ENCODE measurements around the gene PRSS38. TPM values are rescaled to one million over a fixed set of nuclear protein-coding genes. Genes with fewer than 3 reads are reported as not detected.

Gene PRSS38
- total RNA-seq, 1 donor from 2014 or later: not detected

DNA sequence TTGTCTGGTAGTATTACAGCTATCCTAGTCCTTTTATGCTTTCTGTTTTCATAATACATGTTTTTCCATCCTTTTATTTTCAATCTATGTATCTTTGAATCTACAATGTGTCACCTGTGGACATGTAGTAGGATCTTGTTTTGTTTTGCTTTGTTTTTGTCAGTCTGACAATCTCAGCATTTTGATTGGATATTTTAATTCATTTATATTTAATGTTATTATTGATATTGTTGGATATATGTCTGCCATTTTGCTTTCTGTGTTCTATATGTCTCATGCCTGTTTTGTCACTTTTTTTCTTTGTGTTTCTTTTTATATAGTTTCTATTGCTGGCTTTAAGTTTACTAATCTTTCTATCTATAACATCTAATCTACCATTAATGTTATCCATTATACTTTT, 11.5 kb upstream of the PRSS38 start:
- Histone ChIP-seq H3K4me1 (ENCODE audit: control insufficient read depth in 3 of 3, insufficient read depth in 3 of 3, low read length in 3 of 3) (no peaks in the 10 kb centered on the region), H3K4me3 (ENCODE audit: low read length in 3 of 3) (no peak overlapping the region), H3K27me3 (ENCODE audit: control insufficient read depth in 3 of 3, insufficient read depth in 3 of 3, low read length in 3 of 3) (no peaks in the 10 kb centered on the region), H3K27ac (ENCODE audit: low read depth, low read length) (no peak overlapping the region), H3K36me3 (ENCODE audit: control insufficient read depth in 3 of 3, insufficient read depth in 3 of 3, low read length in 3 of 3) (no peaks in the 10 kb centered on the region), H3K9ac (ENCODE audit: low read depth in 1 of 3, low read length in 3 of 3) (no peak overlapping the region), H3K9me3 (ENCODE audit: control insufficient read depth in 3 of 3, low read length in 3 of 3) (peaks cover 0 to 4% (median 0%) of the 10 kb centered on the region in 3 donors)

DNA sequence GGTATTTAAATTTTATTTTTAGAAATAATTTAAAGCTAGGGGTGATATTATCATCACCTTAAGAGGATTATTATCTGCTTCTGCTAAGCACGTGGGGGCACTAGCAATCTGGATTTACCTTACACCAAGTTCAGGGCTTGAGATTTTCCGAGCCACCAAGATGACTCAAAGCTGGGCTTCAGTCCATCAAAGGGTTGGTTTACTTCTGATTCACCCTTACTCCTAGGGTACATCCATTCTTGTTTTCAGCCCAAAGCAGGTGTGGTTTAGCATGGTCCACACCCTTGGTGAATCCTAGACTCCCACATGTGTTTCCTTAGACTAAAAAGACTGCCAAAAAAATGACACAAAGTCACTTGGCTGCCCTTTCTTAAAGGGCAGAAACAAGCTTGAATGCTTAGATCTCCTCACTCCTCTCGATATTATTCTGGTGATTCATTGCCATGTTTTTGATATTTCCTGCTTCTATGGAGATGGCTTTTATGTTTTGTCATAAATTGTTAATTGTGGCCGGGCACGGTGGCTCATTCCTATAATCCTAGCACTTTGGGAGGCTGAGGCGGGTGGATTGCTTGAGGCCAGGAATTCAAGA, 9.8 kb upstream of the PRSS38 start:
- H3K4me3 ChIP-seq (ENCODE audit: low read length in 3 of 3): no peak overlapping the region
- no peaks in the 10 kb centered on the region for H3K4me1 ChIP-seq (ENCODE audit: control insufficient read depth in 3 of 3, insufficient read depth in 3 of 3, low read length in 3 of 3)
- H3K27me3 ChIP-seq (ENCODE audit: control insufficient read depth in 3 of 3, insufficient read depth in 3 of 3, low read length in 3 of 3): no peaks in the 10 kb centered on the region
- H3K9ac ChIP-seq (ENCODE audit: low read depth in 1 of 3, low read length in 3 of 3): no peak overlapping the region
- H3K36me3 ChIP-seq (ENCODE audit: control insufficient read depth in 3 of 3, insufficient read depth in 3 of 3, low read length in 3 of 3): no peaks in the 10 kb centered on the region
- H3K27ac ChIP-seq (ENCODE audit: low read depth, low read length): no peak overlapping the region
- peaks cover 0 to 4% (median 0%) of the 10 kb centered on the region in 3 donors for H3K9me3 ChIP-seq (ENCODE audit: control insufficient read depth in 3 of 3, low read length in 3 of 3)

DNA sequence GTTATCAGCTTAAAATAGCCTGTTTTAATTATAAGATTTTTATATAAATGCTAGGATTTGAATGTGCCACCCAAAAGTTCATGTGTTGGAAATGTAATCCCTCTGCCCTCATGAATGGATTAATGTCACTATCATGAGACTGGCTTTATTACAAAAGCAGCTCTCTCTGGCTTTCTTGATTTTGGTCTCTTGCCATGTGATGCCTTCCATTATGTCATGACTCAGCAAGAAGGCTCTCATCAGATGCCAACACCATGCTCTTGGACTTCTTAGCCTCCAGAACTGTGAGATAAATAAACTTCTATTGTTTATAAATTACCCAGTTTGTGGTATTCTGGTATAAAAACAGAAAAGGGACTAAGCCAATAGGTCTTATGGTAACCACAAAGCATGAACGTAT, 6.9 kb upstream of the PRSS38 start:
- H3K36me3 ChIP-seq (ENCODE audit: control insufficient read depth in 3 of 3, insufficient read depth in 3 of 3, low read length in 3 of 3): no peaks in the 10 kb centered on the region
- H3K9me3 ChIP-seq (ENCODE audit: control insufficient read depth in 3 of 3, low read length in 3 of 3): peaks cover 0 to 2% (median 2%) of the 10 kb centered on the region in 3 donors
- no peaks in the 10 kb centered on the region for H3K27me3 ChIP-seq (ENCODE audit: control insufficient read depth in 3 of 3, insufficient read depth in 3 of 3, low read length in 3 of 3)
- no peaks in the 10 kb centered on the region for H3K4me1 ChIP-seq (ENCODE audit: control insufficient read depth in 3 of 3, insufficient read depth in 3 of 3, low read length in 3 of 3)
- H3K9ac ChIP-seq (ENCODE audit: low read depth in 1 of 3, low read length in 3 of 3): no peak overlapping the region
- no peak overlapping the region for H3K27ac ChIP-seq (ENCODE audit: low read depth, low read length)
- H3K4me3 ChIP-seq (ENCODE audit: low read length in 3 of 3): no peak overlapping the region

DNA sequence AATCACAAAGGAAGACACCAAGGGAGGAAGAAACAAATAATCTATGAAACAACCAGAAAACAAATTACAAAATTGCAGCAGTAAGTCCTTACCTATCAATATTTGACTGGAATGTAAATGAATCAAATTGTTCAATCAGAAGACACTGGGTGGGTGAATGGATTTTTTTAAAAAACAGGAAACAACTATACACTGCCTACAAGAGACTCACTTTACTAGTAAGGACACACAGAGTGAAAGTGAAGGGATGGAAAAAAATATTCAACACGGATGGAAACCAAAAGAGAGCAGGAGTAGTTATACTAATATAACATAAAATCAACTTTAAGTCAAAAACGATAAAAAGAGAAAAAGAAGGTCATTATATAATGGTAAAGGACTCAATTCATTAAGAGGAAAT, 6.4 kb upstream of the PRSS38 start:
- Histone ChIP-seq H3K9me3 (ENCODE audit: control insufficient read depth in 3 of 3, low read length in 3 of 3) (peaks cover 0 to 4% (median 2%) of the 10 kb centered on the region in 3 donors), H3K4me3 (ENCODE audit: low read length in 3 of 3) (no peak overlapping the region), H3K36me3 (ENCODE audit: control insufficient read depth in 3 of 3, insufficient read depth in 3 of 3, low read length in 3 of 3) (no peaks in the 10 kb centered on the region), H3K27ac (ENCODE audit: low read depth, low read length) (no peak overlapping the region), H3K27me3 (ENCODE audit: control insufficient read depth in 3 of 3, insufficient read depth in 3 of 3, low read length in 3 of 3) (no peaks in the 10 kb centered on the region), H3K9ac (ENCODE audit: low read depth in 1 of 3, low read length in 3 of 3) (no peak overlapping the region), H3K4me1 (ENCODE audit: control insufficient read depth in 3 of 3, insufficient read depth in 3 of 3, low read length in 3 of 3) (no peaks in the 10 kb centered on the region)

DNA sequence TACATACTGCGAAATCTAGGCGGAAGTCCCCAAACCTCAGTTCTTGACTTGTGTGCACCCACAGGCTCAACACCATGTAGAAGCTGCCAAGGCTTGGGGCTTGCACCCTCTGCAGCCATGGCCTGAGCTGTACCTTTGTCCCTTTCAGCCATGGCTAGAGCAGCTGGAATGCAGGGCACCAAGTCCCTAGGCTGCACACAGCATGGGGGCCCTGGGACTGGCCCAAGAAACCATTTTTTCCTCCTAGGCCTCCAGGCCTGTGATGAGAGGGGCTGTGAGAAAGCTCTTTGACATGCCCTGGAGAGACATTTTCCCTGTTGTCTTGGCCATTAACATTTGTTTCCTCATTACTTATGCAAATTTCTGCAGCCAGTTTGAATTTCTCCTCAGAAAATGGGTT, 1.5 kb upstream of the PRSS38 start:
- Histone ChIP-seq H3K4me1 (ENCODE audit: control insufficient read depth in 3 of 3, insufficient read depth in 3 of 3, low read length in 3 of 3) (no peaks in the 10 kb centered on the region), H3K27ac (ENCODE audit: low read depth, low read length) (no peak overlapping the region), H3K9ac (ENCODE audit: low read depth in 1 of 3, low read length in 3 of 3) (no peak overlapping the region), H3K9me3 (ENCODE audit: control insufficient read depth in 3 of 3, low read length in 3 of 3) (peaks cover 0 to 4% (median 0%) of the 10 kb centered on the region in 3 donors), H3K27me3 (ENCODE audit: control insufficient read depth in 3 of 3, insufficient read depth in 3 of 3, low read length in 3 of 3) (no peaks in the 10 kb centered on the region), H3K4me3 (ENCODE audit: low read length in 3 of 3) (no peak overlapping the region), H3K36me3 (ENCODE audit: control insufficient read depth in 3 of 3, insufficient read depth in 3 of 3, low read length in 3 of 3) (no peaks in the 10 kb centered on the region)

DNA sequence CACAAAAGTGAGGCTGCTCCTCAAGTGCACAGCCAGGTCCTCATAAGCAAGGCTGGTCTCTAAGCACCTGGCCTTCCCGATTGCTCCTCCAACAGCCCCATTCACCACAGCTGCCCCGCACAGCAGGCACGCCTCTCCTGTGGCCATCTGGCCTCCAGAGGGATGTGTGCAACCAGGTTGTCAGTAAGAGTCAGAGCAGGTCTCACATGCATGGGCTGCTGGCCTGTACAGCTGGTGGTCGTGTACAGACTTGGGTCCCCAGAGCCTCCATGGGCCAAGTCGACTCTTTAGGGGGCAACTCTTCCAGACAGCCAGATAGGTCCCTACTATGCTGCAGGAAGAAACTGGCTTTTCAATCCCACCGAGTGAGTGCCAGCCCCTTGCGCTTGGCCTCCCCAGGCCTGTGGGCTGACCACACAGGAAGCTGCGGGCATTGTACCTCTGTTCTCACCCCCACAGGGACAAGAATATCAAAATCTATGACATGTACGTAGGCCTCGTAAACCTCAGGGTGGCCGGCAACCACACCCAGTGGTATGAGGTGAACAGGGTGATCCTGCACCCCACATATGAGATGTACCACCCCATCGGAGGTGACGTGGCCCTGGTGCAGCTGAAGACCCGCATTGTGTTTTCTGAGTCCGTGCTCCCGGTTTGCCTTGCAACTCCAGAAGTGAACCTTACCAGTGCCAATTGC, 1.4 kb downstream of the PRSS38 start:
- no peaks in the 10 kb centered on the region for H3K4me1 ChIP-seq (ENCODE audit: control insufficient read depth in 3 of 3, insufficient read depth in 3 of 3, low read length in 3 of 3)
- H3K4me3 ChIP-seq (ENCODE audit: low read length in 3 of 3): no peak overlapping the region
- H3K9me3 ChIP-seq (ENCODE audit: control insufficient read depth in 3 of 3, low read length in 3 of 3): peaks cover 0 to 4% (median 0%) of the 10 kb centered on the region in 3 donors
- H3K36me3 ChIP-seq (ENCODE audit: control insufficient read depth in 3 of 3, insufficient read depth in 3 of 3, low read length in 3 of 3): no peaks in the 10 kb centered on the region
- no peaks in the 10 kb centered on the region for H3K27me3 ChIP-seq (ENCODE audit: control insufficient read depth in 3 of 3, insufficient read depth in 3 of 3, low read length in 3 of 3)
- H3K27ac ChIP-seq (ENCODE audit: low read depth, low read length): no peak overlapping the region
- no peak overlapping the region for H3K9ac ChIP-seq (ENCODE audit: low read depth in 1 of 3, low read length in 3 of 3)

DNA sequence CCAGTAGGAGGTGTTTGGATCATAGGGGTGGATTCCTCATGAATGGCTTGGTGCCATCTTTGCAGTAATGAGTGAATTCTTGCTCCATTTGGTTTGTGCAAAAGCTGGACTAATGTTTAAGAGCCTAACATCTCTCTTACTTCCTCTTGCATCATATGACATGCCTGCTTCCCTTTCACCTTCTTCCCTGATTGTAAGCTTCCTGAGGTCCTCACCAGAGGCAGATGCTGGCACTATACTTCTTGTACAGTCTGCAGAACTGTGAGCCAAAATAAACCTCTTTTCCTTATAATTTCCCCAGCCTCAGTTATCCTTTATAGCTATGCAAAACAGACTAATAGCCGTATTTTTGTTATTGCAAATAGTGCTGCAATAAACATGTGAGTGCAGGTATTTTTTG, 8.1 kb downstream of the PRSS38 start:
- no peak overlapping the region for H3K4me3 ChIP-seq (ENCODE audit: low read length in 3 of 3)

DNA sequence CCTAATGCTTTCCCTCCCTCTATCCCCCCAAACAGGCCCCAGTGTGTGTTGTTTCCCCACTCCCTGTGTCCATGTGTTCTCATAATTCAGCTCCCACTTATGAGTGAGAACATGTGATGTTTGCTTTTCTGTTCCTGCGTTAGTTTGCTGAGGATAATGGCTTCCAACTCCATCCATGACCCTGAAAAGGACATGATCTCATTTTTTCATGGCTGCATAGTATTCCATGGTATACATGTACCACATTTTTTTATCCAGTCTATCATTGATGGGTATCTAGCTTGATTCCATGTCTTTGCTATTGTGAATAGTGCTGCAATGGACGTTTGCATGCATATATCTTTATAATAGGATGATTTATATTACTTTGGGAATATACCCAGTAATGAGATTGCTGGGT, 8.7 kb downstream of the PRSS38 start:
- no peaks in the 10 kb centered on the region for H3K36me3 ChIP-seq (ENCODE audit: control insufficient read depth in 3 of 3, insufficient read depth in 3 of 3, low read length in 3 of 3)
- no peak overlapping the region for H3K4me3 ChIP-seq (ENCODE audit: low read length in 3 of 3)
- H3K27me3 ChIP-seq (ENCODE audit: control insufficient read depth in 3 of 3, insufficient read depth in 3 of 3, low read length in 3 of 3): peaks cover 0 to 4% (median 0%) of the 10 kb centered on the region in 3 donors
- no peak overlapping the region for H3K9ac ChIP-seq (ENCODE audit: low read depth in 1 of 3, low read length in 3 of 3)
- no peaks in the 10 kb centered on the region for H3K4me1 ChIP-seq (ENCODE audit: control insufficient read depth in 3 of 3, insufficient read depth in 3 of 3, low read length in 3 of 3)
- H3K27ac ChIP-seq (ENCODE audit: low read depth, low read length): no peak overlapping the region
- no peaks in the 10 kb centered on the region for H3K9me3 ChIP-seq (ENCODE audit: control insufficient read depth in 3 of 3, low read length in 3 of 3)

More for the DNA sequence above, 8.1 kb downstream of the PRSS38 start:
- peaks cover 0 to under 1% (median 0%) of the 10 kb centered on the region in 3 donors for H3K27me3 ChIP-seq (ENCODE audit: control insufficient read depth in 3 of 3, insufficient read depth in 3 of 3, low read length in 3 of 3)
- no peak overlapping the region for H3K9ac ChIP-seq (ENCODE audit: low read depth in 1 of 3, low read length in 3 of 3)
- H3K4me1 ChIP-seq (ENCODE audit: control insufficient read depth in 3 of 3, insufficient read depth in 3 of 3, low read length in 3 of 3): no peaks in the 10 kb centered on the region
- no peaks in the 10 kb centered on the region for H3K36me3 ChIP-seq (ENCODE audit: control insufficient read depth in 3 of 3, insufficient read depth in 3 of 3, low read length in 3 of 3)
- H3K27ac ChIP-seq (ENCODE audit: low read depth, low read length): no peak overlapping the region
- no peaks in the 10 kb centered on the region for H3K9me3 ChIP-seq (ENCODE audit: control insufficient read depth in 3 of 3, low read length in 3 of 3)

DNA sequence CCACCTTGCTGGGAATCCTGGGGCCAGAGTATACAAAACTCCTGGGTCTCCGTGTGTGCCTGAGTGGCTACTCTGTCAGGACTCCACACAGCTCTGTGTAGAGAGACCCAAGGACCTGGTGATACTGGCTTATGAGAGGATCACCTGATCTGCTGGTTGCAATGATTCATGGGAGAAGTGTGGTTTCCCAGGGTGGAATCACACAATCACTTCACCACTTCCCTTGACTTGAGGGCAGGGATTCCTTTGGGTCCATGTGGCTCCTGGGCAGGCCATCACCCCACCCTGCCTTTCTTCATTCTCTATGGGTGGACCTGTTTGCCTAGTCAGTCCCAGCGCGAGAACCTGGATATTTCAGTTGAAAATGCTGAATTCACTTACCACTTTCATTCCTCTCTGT, 13.3 kb downstream of the PRSS38 start:
- no peak overlapping the region for H3K27ac ChIP-seq (ENCODE audit: low read depth, low read length)
- no peaks in the 10 kb centered on the region for H3K9me3 ChIP-seq (ENCODE audit: control insufficient read depth in 3 of 3, low read length in 3 of 3)
- H3K4me3 ChIP-seq (ENCODE audit: low read length in 3 of 3): no peak overlapping the region
- peaks cover 0 to 4% (median 0%) of the 10 kb centered on the region in 3 donors for H3K27me3 ChIP-seq (ENCODE audit: control insufficient read depth in 3 of 3, insufficient read depth in 3 of 3, low read length in 3 of 3)
- no peaks in the 10 kb centered on the region for H3K4me1 ChIP-seq (ENCODE audit: control insufficient read depth in 3 of 3, insufficient read depth in 3 of 3, low read length in 3 of 3)
- H3K36me3 ChIP-seq (ENCODE audit: control insufficient read depth in 3 of 3, insufficient read depth in 3 of 3, low read length in 3 of 3): no peaks in the 10 kb centered on the region
- H3K9ac ChIP-seq (ENCODE audit: low read depth in 1 of 3, low read length in 3 of 3): no peak overlapping the region

DNA sequence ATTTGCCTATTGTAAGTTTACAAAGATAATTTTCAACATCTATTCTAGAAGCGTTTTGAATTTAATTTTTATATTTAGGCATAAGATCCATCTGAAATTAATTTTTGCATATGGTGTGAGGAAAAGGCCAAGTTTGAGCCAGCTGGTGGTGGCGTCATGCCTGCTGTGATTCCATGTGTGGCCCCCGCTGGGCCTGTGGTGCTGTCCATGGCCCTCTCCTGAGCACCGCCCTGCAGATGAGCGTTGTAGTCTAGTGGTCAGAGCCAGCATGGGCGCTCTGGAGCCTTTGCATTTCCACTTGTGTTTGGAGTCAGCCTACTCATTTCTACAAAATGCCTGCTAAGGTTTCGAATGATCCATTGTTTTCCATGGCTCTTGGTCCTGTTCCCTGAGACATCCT, 22.7 kb downstream of the PRSS38 start:
- Histone ChIP-seq H3K4me1 (ENCODE audit: control insufficient read depth in 3 of 3, insufficient read depth in 3 of 3, low read length in 3 of 3) (no peaks in the 10 kb centered on the region), H3K9me3 (ENCODE audit: control insufficient read depth in 3 of 3, low read length in 3 of 3) (no peaks in the 10 kb centered on the region), H3K4me3 (ENCODE audit: low read length in 3 of 3) (no peak overlapping the region), H3K9ac (ENCODE audit: low read depth in 1 of 3, low read length in 3 of 3) (no peak overlapping the region), H3K36me3 (ENCODE audit: control insufficient read depth in 3 of 3, insufficient read depth in 3 of 3, low read length in 3 of 3) (no peaks in the 10 kb centered on the region), H3K27ac (ENCODE audit: low read depth, low read length) (no peak overlapping the region), H3K27me3 (ENCODE audit: control insufficient read depth in 3 of 3, insufficient read depth in 3 of 3, low read length in 3 of 3) (no peaks in the 10 kb centered on the region)
